ENCODE measurements around the gene CTSF.

CTSF gene

DNA sequence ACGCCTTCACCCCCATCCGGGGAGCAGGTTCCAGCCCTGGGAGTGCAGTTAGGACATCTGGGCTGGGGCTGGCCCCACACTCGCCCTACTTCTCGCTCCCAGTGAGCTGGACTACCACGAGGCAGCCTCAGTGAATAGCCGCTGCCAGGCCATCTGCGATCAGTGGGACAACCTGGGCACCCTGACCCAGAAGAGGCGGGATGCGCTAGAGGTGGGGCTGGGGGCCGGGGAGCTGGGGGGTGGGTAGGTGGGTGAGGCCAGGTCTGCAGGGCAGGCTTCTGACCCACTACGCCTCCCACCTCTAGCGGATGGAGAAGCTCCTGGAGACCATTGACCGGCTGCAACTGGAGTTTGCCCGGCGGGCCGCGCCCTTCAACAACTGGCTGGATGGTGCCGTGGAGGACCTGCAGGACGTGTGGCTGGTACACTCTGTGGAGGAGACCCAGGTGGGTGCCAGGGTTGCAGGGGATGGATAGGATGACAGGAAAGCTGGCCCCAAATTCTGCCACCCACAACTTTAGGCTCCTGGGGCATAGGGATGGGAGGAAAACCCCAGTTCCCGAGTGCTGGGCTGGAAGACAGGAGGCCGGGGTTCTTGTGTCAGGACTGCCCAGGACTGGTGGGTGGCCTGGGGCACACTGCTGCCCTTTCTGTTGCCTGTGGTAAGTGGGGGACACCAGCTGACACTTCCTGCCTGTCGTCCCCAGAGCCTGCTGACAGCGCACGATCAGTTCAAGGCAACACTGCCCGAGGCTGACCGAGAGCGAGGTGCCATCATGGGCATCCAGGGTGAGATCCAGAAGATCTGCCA lies 8.3 kb downstream of the CTSF start:
- H3K4me1 Mint-ChIP-seq (ENCODE audit: low read depth): no peaks in the 10 kb centered on the region
- H3K27ac Mint-ChIP-seq: no peak overlapping the region
- H3K9me3 Mint-ChIP-seq: no peaks in the 10 kb centered on the region
- H3K4me3 Mint-ChIP-seq: no peak overlapping the region
- H3K36me3 Mint-ChIP-seq (ENCODE audit: low read depth): no peaks in the 10 kb centered on the region
- DNase-seq (ENCODE audit: low spot score): no peak
- peaks cover 8% of the 10 kb centered on the region for H3K27me3 Mint-ChIP-seq (ENCODE audit: low read depth)

DNA sequence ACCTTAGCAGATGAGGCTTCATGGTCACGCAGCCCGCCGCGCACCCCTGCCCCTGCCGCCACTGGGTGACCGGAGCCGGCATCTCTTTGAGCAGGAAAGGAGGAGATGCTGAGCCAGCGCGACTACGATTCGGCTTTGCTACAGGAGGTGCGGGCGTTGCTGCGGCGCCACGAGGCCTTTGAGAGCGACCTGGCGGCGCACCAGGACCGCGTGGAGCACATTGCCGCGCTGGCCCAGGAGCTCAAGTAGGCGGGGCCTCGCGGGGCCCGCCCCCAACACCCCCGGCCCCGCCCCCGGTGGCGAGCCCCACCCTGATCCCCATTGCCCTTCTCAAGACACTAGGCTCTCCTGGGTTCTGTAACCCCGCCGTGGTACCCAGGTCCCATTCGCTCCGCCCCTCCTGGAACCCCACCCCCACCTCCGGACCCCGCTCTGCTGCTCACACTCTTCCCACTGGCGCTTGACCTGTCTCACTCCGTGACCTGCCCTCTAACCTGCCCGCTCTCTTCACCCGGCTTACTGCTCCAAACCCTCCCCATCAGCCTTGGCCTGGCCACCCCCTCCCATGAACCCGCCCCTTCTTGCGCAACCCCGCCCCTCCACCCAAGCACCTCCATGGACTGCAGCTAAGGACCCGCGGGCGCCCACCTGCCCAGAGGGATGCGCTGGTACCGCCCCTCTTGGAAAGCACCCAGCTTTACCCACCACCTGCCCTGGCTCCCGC lies 9.1 kb downstream of the CTSF start:
- Mint-ChIP-seq H3K4me3 (no peak overlapping the region), H3K27me3 (ENCODE audit: low read depth) (peaks cover 8% of the 10 kb centered on the region), H3K27ac (no peak overlapping the region), H3K9me3 (no peaks in the 10 kb centered on the region), H3K36me3 (ENCODE audit: low read depth) (no peaks in the 10 kb centered on the region), H3K4me1 (ENCODE audit: low read depth) (no peaks in the 10 kb centered on the region)
- DNase-seq (ENCODE audit: low spot score): no peak

DNA sequence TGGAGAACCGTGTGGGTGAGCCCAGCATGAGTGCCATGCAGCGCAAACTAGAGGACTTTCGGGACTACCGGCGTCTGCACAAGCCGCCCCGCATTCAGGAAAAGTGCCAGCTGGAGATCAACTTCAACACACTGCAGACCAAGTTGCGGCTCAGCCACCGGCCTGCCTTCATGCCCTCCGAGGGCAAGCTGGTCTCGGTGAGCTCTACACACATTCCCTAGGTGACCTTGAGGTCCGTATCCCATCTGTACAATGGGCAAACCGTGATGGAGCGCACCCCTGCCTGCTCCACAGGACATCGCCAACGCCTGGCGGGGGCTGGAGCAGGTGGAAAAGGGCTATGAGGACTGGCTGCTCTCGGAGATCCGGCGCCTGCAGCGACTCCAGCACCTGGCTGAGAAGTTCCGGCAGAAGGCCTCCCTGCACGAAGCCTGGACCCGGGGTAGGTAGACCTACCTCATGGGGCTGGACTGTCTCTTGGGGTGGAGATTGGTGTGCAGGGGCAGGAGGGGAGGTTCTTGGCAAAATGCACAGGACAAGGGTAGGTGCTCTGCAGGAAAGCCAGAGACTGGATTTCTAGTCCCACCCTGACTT lies 10.6 kb downstream of the CTSF start:
- peaks cover 8% of the 10 kb centered on the region for H3K27me3 Mint-ChIP-seq (ENCODE audit: low read depth)
- DNase-seq (ENCODE audit: low spot score): no peak
- H3K36me3 Mint-ChIP-seq (ENCODE audit: low read depth): no peaks in the 10 kb centered on the region
- no peak overlapping the region for H3K4me3 Mint-ChIP-seq
- no peaks in the 10 kb centered on the region for H3K4me1 Mint-ChIP-seq (ENCODE audit: low read depth)
- no peak overlapping the region for H3K27ac Mint-ChIP-seq
- no peaks in the 10 kb centered on the region for H3K9me3 Mint-ChIP-seq

DNA sequence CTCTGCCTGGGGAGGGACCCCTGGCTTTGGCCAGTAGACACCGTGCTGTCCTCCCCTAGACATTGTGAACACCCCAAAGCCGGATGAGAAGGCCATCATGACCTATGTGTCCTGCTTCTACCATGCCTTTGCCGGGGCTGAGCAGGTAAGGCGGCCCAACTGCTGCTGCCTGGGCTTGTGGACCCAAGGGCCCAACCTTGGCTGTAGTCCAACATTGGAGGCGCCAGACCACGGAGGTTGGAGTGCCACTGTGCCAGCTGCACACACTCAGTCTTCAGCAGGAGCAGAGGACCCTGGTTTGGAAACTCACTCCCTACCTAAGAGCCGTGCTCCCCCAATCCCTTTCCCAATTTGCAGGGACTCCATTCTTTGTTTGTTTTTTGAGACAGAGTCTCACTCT lies 12.3 kb downstream of the CTSF start:
- H3K27ac Mint-ChIP-seq: no peak overlapping the region
- H3K4me1 Mint-ChIP-seq (ENCODE audit: low read depth): no peaks in the 10 kb centered on the region
- no peaks in the 10 kb centered on the region for H3K36me3 Mint-ChIP-seq (ENCODE audit: low read depth)
- peaks cover 8% of the 10 kb centered on the region for H3K27me3 Mint-ChIP-seq (ENCODE audit: low read depth)
- no peak overlapping the region for H3K4me3 Mint-ChIP-seq
- H3K9me3 Mint-ChIP-seq: no peaks in the 10 kb centered on the region
- no peak for DNase-seq (ENCODE audit: low spot score)

DNA sequence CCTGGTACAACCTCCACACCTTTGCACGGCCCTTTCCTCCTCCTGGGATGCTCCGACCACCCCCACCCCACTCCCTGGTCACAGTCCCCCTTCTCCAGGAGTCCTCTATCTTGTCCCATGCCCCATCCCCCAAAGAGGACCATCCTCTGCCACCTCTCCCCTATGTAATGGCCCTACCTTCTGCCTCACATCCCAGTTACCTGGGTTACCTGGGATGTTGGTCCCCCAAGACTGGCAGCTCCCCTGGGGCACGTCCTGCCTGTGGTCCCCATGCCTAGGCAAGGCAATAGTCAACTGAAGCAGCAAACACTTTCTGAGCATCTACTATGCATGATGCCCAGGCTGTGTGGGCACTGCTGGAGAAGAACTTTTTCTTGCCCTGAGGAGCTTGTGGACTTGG lies 13.0 kb downstream of the CTSF start:
- no peak for DNase-seq (ENCODE audit: low spot score)
- peaks cover 8% of the 10 kb centered on the region for H3K27me3 Mint-ChIP-seq (ENCODE audit: low read depth)
- H3K27ac Mint-ChIP-seq: no peak overlapping the region
- H3K9me3 Mint-ChIP-seq: no peaks in the 10 kb centered on the region
- no peak overlapping the region for H3K4me3 Mint-ChIP-seq
- H3K36me3 Mint-ChIP-seq (ENCODE audit: low read depth): no peaks in the 10 kb centered on the region
- no peaks in the 10 kb centered on the region for H3K4me1 Mint-ChIP-seq (ENCODE audit: low read depth)

DNA sequence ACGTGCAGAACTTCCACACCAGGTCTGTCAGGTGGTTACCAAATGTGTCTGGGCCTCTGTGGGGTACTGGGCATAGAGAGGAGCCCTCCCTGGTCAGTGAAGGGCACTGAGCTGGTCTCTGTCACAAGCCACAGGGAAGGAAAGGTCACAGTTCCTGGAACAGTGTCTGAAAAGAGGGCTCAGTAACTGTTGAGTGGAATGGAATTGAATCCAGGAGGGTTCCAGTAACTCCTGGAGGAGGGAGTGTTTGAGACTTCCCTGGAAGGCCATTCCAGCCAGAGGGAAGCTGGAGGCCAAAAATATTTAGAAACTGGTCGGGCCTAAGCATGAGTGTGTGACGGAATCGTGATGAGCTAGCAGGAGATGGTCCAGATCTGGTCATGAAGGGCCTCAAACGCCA lies 13.8 kb downstream of the CTSF start:
- no peak overlapping the region for H3K4me3 Mint-ChIP-seq
- peaks cover 12% of the 10 kb centered on the region for H3K27me3 Mint-ChIP-seq (ENCODE audit: low read depth)
- no peaks in the 10 kb centered on the region for H3K9me3 Mint-ChIP-seq
- H3K27ac Mint-ChIP-seq: no peak overlapping the region
- H3K36me3 Mint-ChIP-seq (ENCODE audit: low read depth): no peaks in the 10 kb centered on the region
- no peaks in the 10 kb centered on the region for H3K4me1 Mint-ChIP-seq (ENCODE audit: low read depth)
- no peak for DNase-seq (ENCODE audit: low spot score)

DNA sequence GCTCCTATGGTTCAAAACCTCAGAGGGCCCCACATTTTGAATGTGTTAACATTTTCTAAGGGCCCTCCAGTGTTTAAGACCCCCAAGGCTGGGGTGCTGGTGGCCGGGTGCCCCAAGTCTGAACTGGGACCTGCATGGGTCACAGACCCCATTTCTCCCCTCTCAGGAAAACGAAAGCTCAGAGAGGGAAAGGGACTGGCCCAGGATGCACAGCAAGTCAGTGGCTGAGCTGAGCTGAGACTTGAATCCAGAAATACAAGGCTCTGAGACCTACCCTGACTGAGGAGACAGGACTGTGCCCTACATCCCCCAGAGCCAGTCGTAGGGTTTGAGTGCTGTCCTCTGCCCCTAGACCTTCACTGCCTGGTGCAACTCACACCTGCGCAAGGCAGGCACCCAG lies 17.5 kb downstream of the CTSF start:
- peaks cover 14% of the 10 kb centered on the region for H3K27me3 Mint-ChIP-seq (ENCODE audit: low read depth)
- H3K9me3 Mint-ChIP-seq: no peaks in the 10 kb centered on the region
- no peak overlapping the region for H3K4me3 Mint-ChIP-seq
- H3K27ac Mint-ChIP-seq: no peak overlapping the region
- no peaks in the 10 kb centered on the region for H3K4me1 Mint-ChIP-seq (ENCODE audit: low read depth)
- no peak for DNase-seq (ENCODE audit: low spot score)
- no peaks in the 10 kb centered on the region for H3K36me3 Mint-ChIP-seq (ENCODE audit: low read depth)

DNA sequence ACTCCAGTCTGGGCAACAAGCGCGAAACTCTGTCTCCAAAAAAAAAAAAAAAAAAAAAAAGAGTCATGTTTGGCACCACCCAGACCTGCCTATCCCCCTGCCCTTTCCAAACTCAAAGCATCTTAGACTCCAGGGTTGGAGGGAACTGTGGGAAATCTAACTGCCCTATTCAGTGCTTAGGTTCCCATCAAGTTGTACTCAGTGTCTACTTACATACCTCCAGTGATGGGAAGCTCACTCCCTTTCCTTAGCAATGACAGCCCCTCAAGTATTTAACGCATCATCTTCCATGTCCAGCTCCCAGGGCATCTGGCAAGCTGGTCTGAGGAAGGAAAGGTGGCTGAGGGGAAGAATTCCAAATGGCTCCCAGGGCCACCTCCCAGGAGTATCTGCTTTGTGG lies 18.7 kb downstream of the CTSF start:
- Mint-ChIP-seq H3K4me1 (ENCODE audit: low read depth) (peaks cover 2% of the 10 kb centered on the region), H3K4me3 (no peak overlapping the region), H3K9me3 (no peaks in the 10 kb centered on the region), H3K36me3 (ENCODE audit: low read depth) (no peaks in the 10 kb centered on the region), H3K27ac (no peak overlapping the region), H3K27me3 (ENCODE audit: low read depth) (peaks cover 14% of the 10 kb centered on the region)
- DNase-seq (ENCODE audit: low spot score): no peak

DNA sequence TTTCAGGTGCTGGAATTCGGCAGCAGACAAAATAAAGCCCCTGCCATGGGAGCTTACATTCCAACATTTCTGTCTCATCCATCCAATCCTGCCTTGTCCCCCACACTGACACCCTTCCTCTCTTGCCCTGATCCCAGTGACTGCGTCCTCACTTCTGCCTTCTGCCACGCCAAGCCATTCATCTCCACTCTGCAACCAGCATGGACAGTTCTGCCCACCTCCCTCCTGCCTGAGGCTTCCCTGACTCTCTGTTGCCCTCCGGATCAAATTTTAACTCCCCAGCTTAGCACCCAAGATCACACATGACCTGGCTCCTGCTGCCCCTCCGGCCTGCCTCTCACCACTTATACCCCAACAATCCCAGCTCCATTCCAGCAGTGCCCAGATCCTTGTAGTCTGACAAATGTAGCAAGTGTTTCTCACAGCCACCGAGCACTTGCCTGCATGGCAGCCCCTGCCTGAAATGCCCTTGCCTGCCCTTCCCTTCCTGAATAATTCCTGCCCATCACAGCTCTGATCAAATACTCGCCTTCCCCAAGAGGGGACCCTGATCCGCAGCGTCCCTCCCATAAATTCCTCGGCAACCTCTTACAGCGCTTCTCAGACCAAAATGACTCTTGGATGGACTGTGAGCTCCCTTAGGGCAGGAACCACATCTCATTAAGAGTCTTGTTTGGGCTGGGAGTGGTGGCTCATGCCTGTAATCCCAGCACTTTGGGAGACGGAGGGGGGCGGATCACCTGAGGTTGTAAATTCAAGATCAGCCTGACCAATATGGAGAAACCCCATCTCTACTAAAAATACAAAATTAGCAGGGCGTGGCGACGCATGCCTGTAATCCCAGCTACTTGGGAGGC lies 19.4 kb downstream of the CTSF start:
- no peaks in the 10 kb centered on the region for H3K9me3 Mint-ChIP-seq
- H3K27me3 Mint-ChIP-seq (ENCODE audit: low read depth): peaks cover 14% of the 10 kb centered on the region
- peaks cover 7% of the 10 kb centered on the region for H3K4me1 Mint-ChIP-seq (ENCODE audit: low read depth)
- H3K36me3 Mint-ChIP-seq (ENCODE audit: low read depth): no peaks in the 10 kb centered on the region
- DNase-seq (ENCODE audit: low spot score): no peak
- no peak overlapping the region for H3K4me3 Mint-ChIP-seq
- H3K27ac Mint-ChIP-seq: no peak overlapping the region

DNA sequence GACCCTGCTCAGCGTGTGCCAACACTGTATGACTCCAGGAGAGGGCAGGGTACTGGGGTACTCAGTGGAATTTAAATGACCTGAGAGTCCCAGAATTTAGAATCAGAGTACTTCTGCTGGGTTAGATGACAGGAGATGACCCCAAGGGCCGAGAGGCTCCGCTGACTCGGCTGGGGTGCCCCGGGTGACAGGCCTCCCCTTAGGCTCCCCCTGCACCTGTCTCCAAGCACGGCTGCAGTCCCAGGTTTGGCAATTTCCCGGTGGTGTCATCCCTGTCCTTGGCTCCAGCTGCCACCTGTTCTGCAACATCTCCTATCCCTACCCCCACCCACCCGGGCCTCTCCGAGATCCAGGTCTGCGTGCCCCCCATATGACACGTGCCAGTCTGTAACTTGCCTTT lies 20.4 kb downstream of the CTSF start:
- H3K4me1 Mint-ChIP-seq (ENCODE audit: low read depth): peaks cover 9% of the 10 kb centered on the region
- H3K27me3 Mint-ChIP-seq (ENCODE audit: low read depth): peaks cover 14% of the 10 kb centered on the region
- H3K9me3 Mint-ChIP-seq: no peaks in the 10 kb centered on the region
- DNase-seq (ENCODE audit: low spot score): no peak
- no peak overlapping the region for H3K27ac Mint-ChIP-seq
- H3K4me3 Mint-ChIP-seq: no peak overlapping the region
- peaks cover 3% of the 10 kb centered on the region for H3K36me3 Mint-ChIP-seq (ENCODE audit: low read depth)

DNA sequence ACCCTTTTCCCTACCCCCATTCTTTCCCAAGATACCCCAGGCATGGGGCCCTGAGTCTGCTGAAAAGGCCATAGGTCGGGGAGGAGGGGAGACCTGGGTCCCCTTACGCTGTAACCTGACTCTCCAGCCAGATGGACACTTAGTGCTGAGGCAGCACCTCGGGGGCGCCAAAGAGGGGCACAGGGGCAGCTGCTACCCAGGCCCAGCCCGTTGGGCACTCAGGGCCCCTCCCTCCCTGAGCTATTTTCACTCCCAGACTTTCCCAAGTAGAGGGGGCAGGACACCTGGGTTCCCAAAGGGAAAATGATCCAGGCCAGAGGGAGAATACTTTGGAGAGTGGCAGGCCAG lies 20.8 kb downstream of the CTSF start:
- H3K27me3 Mint-ChIP-seq (ENCODE audit: low read depth): peaks cover 14% of the 10 kb centered on the region
- H3K27ac Mint-ChIP-seq: no peak overlapping the region

DNA sequence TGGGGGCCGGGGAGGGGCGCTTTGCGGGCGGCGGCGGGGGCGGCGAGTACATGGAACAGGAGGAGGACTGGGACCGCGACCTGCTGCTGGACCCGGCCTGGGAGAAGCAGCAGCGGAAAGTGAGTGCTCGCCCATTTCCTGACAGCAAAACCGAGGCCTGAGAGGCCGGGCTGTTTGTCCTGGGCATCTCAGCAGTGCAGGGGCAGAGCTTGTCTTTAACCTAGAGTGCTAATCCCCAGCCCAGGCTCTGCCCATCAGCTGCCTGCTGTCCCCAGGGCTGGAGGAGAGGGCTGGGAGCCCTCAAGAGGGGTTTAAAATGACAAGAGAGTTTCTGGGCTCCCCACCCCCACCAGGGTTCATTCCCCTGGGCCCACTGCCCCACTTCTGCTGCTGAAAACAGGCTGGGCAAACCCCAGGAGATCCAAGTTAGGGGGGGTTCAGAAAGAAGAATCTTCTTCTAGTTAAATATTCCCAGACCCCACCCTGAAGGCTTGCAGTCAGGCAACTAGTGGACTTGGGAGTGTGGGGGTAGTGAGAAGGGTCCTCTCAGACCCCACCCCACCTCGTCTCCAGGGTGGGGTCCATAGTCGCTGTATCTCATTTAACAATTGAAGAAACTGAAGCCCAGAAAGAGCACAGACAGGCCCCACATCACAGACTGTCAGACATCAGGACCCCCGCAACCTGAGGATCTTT lies 21.3 kb downstream of the CTSF start:
- H3K27me3 Mint-ChIP-seq (ENCODE audit: low read depth): peaks cover 14% of the 10 kb centered on the region
- DNase-seq (ENCODE audit: low spot score): no peak
- peak overlapping the region; percentile 84 for H3K4me3 Mint-ChIP-seq
- peaks cover 11% of the 10 kb centered on the region for H3K36me3 Mint-ChIP-seq (ENCODE audit: low read depth)
- H3K27ac Mint-ChIP-seq: no peak overlapping the region
- peaks cover 9% of the 10 kb centered on the region for H3K4me1 Mint-ChIP-seq (ENCODE audit: low read depth)
- no peaks in the 10 kb centered on the region for H3K9me3 Mint-ChIP-seq

More for the DNA sequence above, 20.8 kb downstream of the CTSF start:
- no peak for DNase-seq (ENCODE audit: low spot score)
- Mint-ChIP-seq H3K4me1 (ENCODE audit: low read depth) (peaks cover 9% of the 10 kb centered on the region), H3K36me3 (ENCODE audit: low read depth) (peaks cover 6% of the 10 kb centered on the region), H3K9me3 (no peaks in the 10 kb centered on the region), H3K4me3 (no peak overlapping the region)

DNA sequence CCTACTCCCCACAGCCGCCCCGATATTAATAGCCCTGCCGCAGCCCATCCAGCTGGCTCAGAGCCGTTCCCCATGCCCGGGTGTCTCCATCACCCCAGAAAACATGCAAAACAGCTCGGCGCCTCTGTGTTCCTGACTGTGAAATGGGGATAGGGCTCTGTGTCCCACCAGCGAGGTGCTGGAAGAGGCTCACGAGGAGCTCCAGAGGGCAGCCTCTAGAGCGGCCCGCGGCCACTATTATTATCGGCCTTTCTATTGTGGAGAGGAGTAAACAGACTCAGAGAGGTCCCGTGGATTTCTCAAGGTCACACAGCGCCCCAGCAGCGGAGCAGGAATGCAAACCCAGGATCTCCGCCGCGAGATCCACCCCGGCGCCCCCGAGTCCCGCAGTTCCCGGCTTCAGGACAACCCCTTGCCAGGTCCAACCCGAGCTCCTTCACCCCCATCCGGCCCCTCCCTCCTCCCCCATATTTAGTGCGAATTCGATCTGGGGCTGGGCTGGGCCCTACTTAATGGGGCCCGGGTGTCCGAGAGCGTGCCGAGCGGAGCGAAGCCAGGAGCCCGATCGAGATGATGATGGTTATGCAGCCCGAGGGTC lies 21.9 kb downstream of the CTSF start, which contains the start of gene ACTN3:
Gene ACTN3 (plus strand): TSS at position 536 of the 598 bp plus-strand sequence. CDS start 35 bp downstream, at position 571.
- peaks cover 14% of the 10 kb centered on the region for H3K27me3 Mint-ChIP-seq (ENCODE audit: low read depth)
- peak within 1 kb of the TSS; percentile 53 for H3K27ac Mint-ChIP-seq
- DNase-seq (ENCODE audit: low spot score): no peak
- no peaks in the 10 kb centered on the region for H3K9me3 Mint-ChIP-seq
- peaks cover 16% of the 10 kb centered on the region for H3K36me3 Mint-ChIP-seq (ENCODE audit: low read depth)
- H3K4me1 Mint-ChIP-seq (ENCODE audit: low read depth): peaks cover 9% of the 10 kb centered on the region
- peak within 1 kb of the TSS; percentile 84 for H3K4me3 Mint-ChIP-seq

All from T-helper 2 cell treated with Interferon-gamma antibody and Interleukin-4, amounts not matched to agents 5 μg/mL and 100 μg/mL, for 36 hours (primary cell).